Measurements from ENCODE around the gene EMCN.

GRCh38 chr4:100545427-100545826, 27.6 kb upstream of the EMCN start:
- TF ChIP-seq CTCF (IDR thresholded peaks at IDR 0.05) (no peak), EZH2phosphoT487 (IDR thresholded peaks at IDR 0.05) (no peak)

Measured in neural progenitor cell (in vitro differentiated cells).